Gastrocnemius medialis (tissue), 4 donors: ENCODE data around the gene PARN.

Source experiments
- CTCF ChIP-seq, 5 experiments: fragments of 450-650 bp in 3 of 5; fragments of 200-600 bp in 2 of 5; sonication (generic) in 2 of 5; IDR thresholded peaks in 4 of 5; conservative IDR thresholded peaks in 1 of 5; 1 replicate in 4 of 5; 2 replicates in 1 of 5; pipeline ENCODE4 v1.5.1; 2016 to 2019; ENCODE audit warnings: antibody characterized with exemption in 5 of 5, mild to moderate bottlenecking in 3 of 5, moderate library complexity in 3 of 5
- POLR2A ChIP-seq, 2 donors: fragments of 450-650 bp; IDR thresholded peaks; one replicate each; pipeline ENCODE4 v1.6.1; 2017; ENCODE audit warnings: antibody characterized with exemption in 2 of 2, mild to moderate bottlenecking in 2 of 2, moderate library complexity in 2 of 2

GRCh38 chr16:14500791-14501190 lies 129.3 kb downstream of the PARN start:
- no peak for TF ChIP-seq CTCF (IDR thresholded peaks at IDR 0.05 in 4 of 5, conservative IDR thresholded peaks at IDR 0.05 in 1 of 5)
- no peak for TF ChIP-seq POLR2A (IDR thresholded peaks at IDR 0.05)
